Keratinocyte (primary cell): ENCODE results near the gene VWC2. TPM values are rescaled to one million over a fixed set of nuclear protein-coding genes. Genes with fewer than 3 reads are reported as not detected.

Source experiments
- DNase-seq: peaks from one replicate; pipeline ENCODE4 v3.0.0-alpha.2; 2011; ENCODE audit warnings: low read depth, missing footprints, low spot score
- FAIRE-seq: peaks from 2 replicates; lab custom pipeline; 2011; peaks lifted over from hg19 to GRCh38; lab: Jason Lieb, UNC
- H2AFZ ChIP-seq: 2 replicates; pipeline ENCODE4 v1.6.0; 2012; ENCODE audit warnings: low read length, control low read depth, inconsistent platforms; ENCODE audit not compliant: control insufficient read depth
- H3K27ac ChIP-seq: 2 replicates; pipeline ENCODE4 v1.5.1; 2011; ENCODE audit warnings: low read length; ENCODE audit not compliant: control insufficient read depth, insufficient read depth
- H3K27me3 ChIP-seq: 3 replicates; pipeline ENCODE4 v1.6.0; 2011; ENCODE audit warnings: low read length; ENCODE audit not compliant: control insufficient read depth, insufficient read depth; ENCODE audit errors: extremely low read depth
- H3K36me3 ChIP-seq, 2 experiments: 2 replicates in 1 of 2; 3 replicates in 1 of 2; pipeline ENCODE4 v1.5.1; 2011; ENCODE audit warnings: low read length in 2 of 2, mild to moderate bottlenecking in 1 of 2; ENCODE audit not compliant: control insufficient read depth in 2 of 2, insufficient read depth in 2 of 2; ENCODE audit errors: extremely low read depth in 1 of 2
- H3K4me1 ChIP-seq: 3 replicates; pipeline ENCODE4 v1.5.1; 2011; ENCODE audit warnings: low read length; ENCODE audit not compliant: control insufficient read depth, insufficient read depth; ENCODE audit errors: extremely low read depth
- H3K4me2 ChIP-seq: 3 replicates; pipeline ENCODE4 v1.6.0; 2011; ENCODE audit warnings: low read depth, low read length; ENCODE audit not compliant: control insufficient read depth, insufficient read depth; ENCODE audit errors: extremely low read depth
- H3K4me3 ChIP-seq, 3 experiments: fragments of 200-600 bp in 1 of 3; sonication (generic) in 1 of 3; 2 replicates in 2 of 3; 3 replicates in 1 of 3; pipeline ENCODE4 v1.5.1; 2011 to 2016; ENCODE audit warnings: low read length in 3 of 3, mild to moderate bottlenecking in 3 of 3, control low read depth in 2 of 3, inconsistent platforms in 1 of 3, low read depth in 1 of 3, mixed read lengths in 1 of 3, mixed run types in 1 of 3, moderate library complexity in 1 of 3; ENCODE audit not compliant: control insufficient read depth in 2 of 3, insufficient read depth in 2 of 3; ENCODE audit errors: extremely low read depth in 1 of 3
- H3K79me2 ChIP-seq: 2 replicates; pipeline ENCODE4 v1.6.0; 2012; ENCODE audit warnings: low read length; ENCODE audit not compliant: control insufficient read depth, insufficient read depth
- H3K9ac ChIP-seq: 3 replicates; pipeline ENCODE4 v1.6.0; 2011; ENCODE audit warnings: low read length; ENCODE audit not compliant: control insufficient read depth, insufficient read depth; ENCODE audit errors: extremely low read depth
- H3K9me1 ChIP-seq: 3 replicates; pipeline ENCODE4 v1.6.0; 2011; ENCODE audit warnings: low read length; ENCODE audit not compliant: control insufficient read depth, insufficient read depth; ENCODE audit errors: extremely low read depth
- H3K9me3 ChIP-seq: 2 replicates; pipeline ENCODE4 v1.5.1; 2012; ENCODE audit warnings: low read depth, low read length; ENCODE audit not compliant: control insufficient read depth
- H4K20me1 ChIP-seq: 3 replicates; pipeline ENCODE4 v1.6.0; 2011; ENCODE audit warnings: low read length; ENCODE audit not compliant: control insufficient read depth, insufficient read depth; ENCODE audit errors: extremely low read depth
- CTCF ChIP-seq, 3 experiments: IDR thresholded peaks in 1 of 3; conservative IDR thresholded peaks in 1 of 3; optimal IDR thresholded peaks in 1 of 3; 2 replicates in 2 of 3; 3 replicates in 1 of 3; pipeline versions ENCODE3 to v1.5.1; 2011; ENCODE audit warnings: low read length in 3 of 3, mild to moderate bottlenecking in 3 of 3, moderate library complexity in 2 of 3, control low read depth in 1 of 3, inconsistent platforms in 1 of 3; ENCODE audit not compliant: insufficient read depth in 2 of 3; ENCODE audit errors: extremely low read depth in 1 of 3
- EZH2 ChIP-seq: IDR thresholded peaks from one replicate; pipeline ENCODE4 v1.6.1; 2012; ENCODE audit warnings: inconsistent platforms, mild to moderate bottlenecking, low read length, moderate library complexity
- dilution Hi-C: fragments of 300-500 bp; cut with MboI; formaldehyde crosslinking; loops from one replicate; pipeline ENCODE4 v1.7.0; 2020; ENCODE audit warnings: low sequenced_read_pairs; ENCODE audit not compliant: extremely low pct_ligation_motif_present
- polyA plus RNA-seq, 5 experiments: library from polyadenylated mRNA; depleted of rRNA in 3 of 5; stranded (reverse) in 3 of 5; stranded (forward) in 1 of 5; unstranded in 1 of 5; fragments of >200 nt; gene quantifications; 1 replicate in 1 of 5; 2 replicates in 3 of 5; 3 replicates in 1 of 5; pipeline versions ENCODE4 v1.2.1 to v1.2.3, GENCODE V29; 2011 to 2012; ENCODE audit warnings: missing spikeins in 2 of 5, low read depth in 1 of 5, low replicate concordance in 1 of 5

The VWC2 gene
- polyA plus RNA-seq, 1 donor (not counting 4 experiments of a cell fraction or from before 2014, with no cell fraction given), result not detected

GRCh38 chr7:49875336-49875735 is 101.9 kb downstream of the VWC2 start:
- Histone ChIP-seq H3K27me3 (no peaks in the 10 kb centered on the region), H3K4me2 (no peak overlapping the region)
- dilution Hi-C loops, result no loop called here

GRCh38 chr7:49876202-49876601 is 102.8 kb downstream of the VWC2 start:
- H3K4me3 ChIP-seq, result no peak overlapping the region
- H3K9me3 ChIP-seq, result no peaks in the 10 kb centered on the region
- no peaks in the 10 kb centered on the region for H4K20me1 ChIP-seq
- no peak overlapping the region for H3K9ac ChIP-seq
- DNase-seq, result no peak
- no peak overlapping the region for H3K4me2 ChIP-seq
- TF ChIP-seq CTCF (optimal IDR thresholded peaks at IDR 0.05 in 1 of 3, IDR thresholded peaks at IDR 0.05 in 1 of 3, conservative IDR thresholded peaks at IDR 0.05 in 1 of 3; ENCODE audit: extremely low read depth in 1 of 3, insufficient read depth in 2 of 3, low read length in 3 of 3) (no peak), EZH2 (no peak)
- no peak overlapping the region for H3K27ac ChIP-seq
- H2AFZ ChIP-seq, result no peak overlapping the region
- H3K79me2 ChIP-seq, result no peaks in the 10 kb centered on the region
- no peaks in the 10 kb centered on the region for H3K36me3 ChIP-seq
- H3K4me1 ChIP-seq, result peaks cover 9% of the 10 kb centered on the region
- no peak for FAIRE-seq
- dilution Hi-C loops, result no loop called here
- H3K27me3 ChIP-seq, result no peaks in the 10 kb centered on the region
- H3K9me1 ChIP-seq, result no peaks in the 10 kb centered on the region

More at GRCh38 chr7:49875336-49875735, 101.9 kb downstream of the VWC2 start:
- H3K4me1 ChIP-seq, result peaks cover 9% of the 10 kb centered on the region
- H3K4me3 ChIP-seq, result no peak overlapping the region
- TF ChIP-seq CTCF (optimal IDR thresholded peaks at IDR 0.05 in 1 of 3, IDR thresholded peaks at IDR 0.05 in 1 of 3, conservative IDR thresholded peaks at IDR 0.05 in 1 of 3; ENCODE audit: extremely low read depth in 1 of 3, insufficient read depth in 2 of 3, low read length in 3 of 3), result no peak
- TF ChIP-seq EZH2, result no peak
- DNase-seq (no peak), FAIRE-seq (no peak)
- no peaks in the 10 kb centered on the region for H3K9me1 ChIP-seq
- H3K27ac ChIP-seq, result no peak overlapping the region
- no peak overlapping the region for H2AFZ ChIP-seq
- no peak overlapping the region for H3K9ac ChIP-seq
- H3K9me3 ChIP-seq, result no peaks in the 10 kb centered on the region
- H3K79me2 ChIP-seq, result no peaks in the 10 kb centered on the region
- H3K36me3 ChIP-seq, result no peaks in the 10 kb centered on the region
- no peaks in the 10 kb centered on the region for H4K20me1 ChIP-seq
